ENCODE measurements around the gene TEX2.
"Not testable (repeated sequence)": the region's sequence is repeated elsewhere in the genome, so short reads cannot be mapped to it uniquely, and the experiment has no call there.

DNA sequence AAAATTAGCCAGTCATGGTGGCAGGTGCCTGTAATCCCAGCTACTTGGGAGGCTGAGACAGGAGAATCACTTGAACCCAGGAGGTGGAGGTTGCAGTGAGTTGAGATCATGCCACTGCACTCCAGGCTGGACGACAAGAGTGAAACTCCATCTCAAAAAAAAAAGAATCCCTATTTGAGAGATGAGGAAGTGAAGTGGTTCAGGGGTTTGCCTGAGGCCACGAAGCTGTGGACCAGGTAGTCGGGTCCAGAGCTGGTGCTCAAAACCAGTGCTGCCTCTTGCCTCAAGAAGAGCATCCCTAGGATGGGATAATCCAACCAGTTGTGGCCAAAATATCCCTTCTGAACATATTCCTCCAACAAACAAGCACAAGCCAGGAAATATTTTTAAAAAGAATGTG, 95.4 kb downstream of the TEX2 start:
- TF ChIP-seq, protein P1, sequence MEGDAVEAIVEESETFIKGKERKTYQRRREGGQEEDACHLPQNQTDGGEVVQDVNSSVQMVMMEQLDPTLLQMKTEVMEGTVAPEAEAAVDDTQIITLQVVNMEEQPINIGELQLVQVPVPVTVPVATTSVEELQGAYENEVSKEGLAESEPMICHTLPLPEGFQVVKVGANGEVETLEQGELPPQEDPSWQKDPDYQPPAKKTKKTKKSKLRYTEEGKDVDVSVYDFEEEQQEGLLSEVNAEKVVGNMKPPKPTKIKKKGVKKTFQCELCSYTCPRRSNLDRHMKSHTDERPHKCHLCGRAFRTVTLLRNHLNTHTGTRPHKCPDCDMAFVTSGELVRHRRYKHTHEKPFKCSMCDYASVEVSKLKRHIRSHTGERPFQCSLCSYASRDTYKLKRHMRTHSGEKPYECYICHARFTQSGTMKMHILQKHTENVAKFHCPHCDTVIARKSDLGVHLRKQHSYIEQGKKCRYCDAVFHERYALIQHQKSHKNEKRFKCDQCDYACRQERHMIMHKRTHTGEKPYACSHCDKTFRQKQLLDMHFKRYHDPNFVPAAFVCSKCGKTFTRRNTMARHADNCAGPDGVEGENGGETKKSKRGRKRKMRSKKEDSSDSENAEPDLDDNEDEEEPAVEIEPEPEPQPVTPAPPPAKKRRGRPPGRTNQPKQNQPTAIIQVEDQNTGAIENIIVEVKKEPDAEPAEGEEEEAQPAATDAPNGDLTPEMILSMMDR (IDR thresholded peaks at IDR 0.05), result not testable (repeated sequence)
- not testable (repeated sequence) for TF ChIP-seq POLR2AphosphoS5 (IDR thresholded peaks at IDR 0.05); EP300 (IDR thresholded peaks at IDR 0.05; ENCODE audit: low read depth); POLR2A (IDR thresholded peaks at IDR 0.05)

Data from transverse colon (tissue), 4 donors.